H9 (cell line): ENCODE data around the gene SRD5A3. TPM values are rescaled to one million over a fixed set of nuclear protein-coding genes. Genes with fewer than 3 reads are reported as not detected.

Experiments used
- DNase-seq: peaks from one replicate; pipeline ENCODE4 v3.0.0-alpha.2; 2017
- H2AFZ ChIP-seq: one replicate; pipeline ENCODE4 v1.6.1; 2013; ENCODE audit warnings: mild to moderate bottlenecking, low read length, control low read depth, moderate library complexity
- H2AK5ac ChIP-seq: 2 replicates; pipeline ENCODE4 v1.6.1; 2013; ENCODE audit warnings: low read length, control low read depth, mixed read lengths; ENCODE audit not compliant: insufficient read length
- H2BK120ac ChIP-seq: one replicate; pipeline ENCODE4 v1.6.1; 2013; ENCODE audit warnings: low read depth, mild to moderate bottlenecking, low read length, control low read depth, inconsistent platforms; ENCODE audit not compliant: poor library complexity, severe bottlenecking
- H2BK12ac ChIP-seq: 2 replicates; pipeline ENCODE4 v1.6.1; 2013; ENCODE audit warnings: low read length, control low read depth, mixed read lengths, low read depth; ENCODE audit not compliant: insufficient read length
- H2BK15ac ChIP-seq: 2 replicates; pipeline ENCODE4 v1.6.1; 2013; ENCODE audit warnings: low read depth, low read length, control low read depth
- H2BK20ac ChIP-seq: one replicate; pipeline ENCODE4 v1.6.1; 2013; ENCODE audit warnings: low read depth, mild to moderate bottlenecking, low read length, control low read depth, inconsistent platforms; ENCODE audit not compliant: poor library complexity, severe bottlenecking
- H2BK5ac ChIP-seq: 2 replicates; pipeline ENCODE4 v1.6.1; 2013; ENCODE audit warnings: low read length, control low read depth, mixed read lengths; ENCODE audit not compliant: insufficient read length
- H3K14ac ChIP-seq: 2 replicates; pipeline ENCODE4 v1.6.1; 2013; ENCODE audit warnings: low read length, control low read depth; ENCODE audit not compliant: insufficient read depth
- H3K18ac ChIP-seq: 2 replicates; pipeline ENCODE4 v1.6.1; 2013; ENCODE audit warnings: low read depth, mild to moderate bottlenecking, mixed read lengths, low read length, control low read depth; ENCODE audit not compliant: insufficient read length
- H3K23ac ChIP-seq: 2 replicates; pipeline ENCODE4 v1.6.1; 2013; ENCODE audit warnings: low read length, control low read depth, mixed read lengths, low read depth; ENCODE audit not compliant: insufficient read length
- H3K23me2 ChIP-seq: 2 replicates; pipeline ENCODE4 v1.6.1; 2013; ENCODE audit warnings: low read depth, mild to moderate bottlenecking, mixed read lengths, low read length, control low read depth; ENCODE audit not compliant: insufficient read length, poor library complexity, severe bottlenecking
- H3K27ac ChIP-seq: 2 replicates; pipeline ENCODE4 v1.5.1; 2013; ENCODE audit warnings: low read length, control low read depth, mixed read lengths, low read depth; ENCODE audit not compliant: insufficient read length
- H3K27me3 ChIP-seq: 2 replicates; pipeline ENCODE4 v1.6.1; 2013; ENCODE audit warnings: low read length, control low read depth, inconsistent platforms; ENCODE audit not compliant: insufficient read depth
- H3K4ac ChIP-seq: 2 replicates; pipeline ENCODE4 v1.6.1; 2013; ENCODE audit warnings: low read depth, mild to moderate bottlenecking, control low read depth, inconsistent platforms, low read length, moderate library complexity
- H3K4me1 ChIP-seq: 2 replicates; pipeline ENCODE4 v1.6.1; 2013; ENCODE audit warnings: low read length, control low read depth, inconsistent platforms; ENCODE audit not compliant: insufficient read depth
- H3K4me2 ChIP-seq: 2 replicates; pipeline ENCODE4 v1.6.1; 2013; ENCODE audit warnings: low read length, control low read depth, mixed read lengths; ENCODE audit not compliant: insufficient read length, insufficient read depth
- H3K56ac ChIP-seq: 2 replicates; pipeline ENCODE4 v1.6.1; 2013; ENCODE audit warnings: low read depth, mild to moderate bottlenecking, mixed read lengths, low read length, control low read depth; ENCODE audit not compliant: insufficient read length
- H3K79me1 ChIP-seq: 2 replicates; pipeline ENCODE4 v1.6.1; 2013; ENCODE audit warnings: low read depth, mild to moderate bottlenecking, moderate library complexity, low read length, control low read depth, inconsistent platforms; ENCODE audit not compliant: insufficient read depth, poor library complexity, severe bottlenecking
- H3K79me2 ChIP-seq: 2 replicates; pipeline ENCODE4 v1.6.1; 2013; ENCODE audit warnings: low read length, control low read depth, inconsistent platforms; ENCODE audit not compliant: insufficient read depth
- H3K9ac ChIP-seq: 2 replicates; pipeline ENCODE4 v1.6.1; 2013; ENCODE audit warnings: low read length, control low read depth, mixed read lengths; ENCODE audit not compliant: insufficient read length; ENCODE audit errors: extremely low read depth
- H3K9me3 ChIP-seq: one replicate; pipeline ENCODE4 v1.6.1; 2013; ENCODE audit warnings: low read depth, low read length, inconsistent platforms; ENCODE audit not compliant: control insufficient read depth
- H3T11ph ChIP-seq: one replicate; pipeline ENCODE4 v1.6.1; 2013; ENCODE audit warnings: mild to moderate bottlenecking, low read length, control low read depth, inconsistent platforms
- H4K20me1 ChIP-seq: one replicate; pipeline ENCODE4 v1.6.1; 2013; ENCODE audit not compliant: control insufficient read depth, insufficient read length, insufficient read depth
- H4K5ac ChIP-seq: 2 replicates; pipeline ENCODE4 v1.6.1; 2013; ENCODE audit warnings: low read depth, mild to moderate bottlenecking, mixed read lengths, low read length, control low read depth; ENCODE audit not compliant: insufficient read length
- H4K8ac ChIP-seq: replicated peaks from 2 replicates; pipeline ENCODE4 v1.6.1; 2013; ENCODE audit warnings: low read length, control low read depth, mixed read lengths, low read depth; ENCODE audit not compliant: insufficient read length
- H4K91ac ChIP-seq: 2 replicates; pipeline ENCODE4 v1.6.1; 2013; ENCODE audit warnings: low read depth, mild to moderate bottlenecking, moderate library complexity, mixed read lengths, low read length, control low read depth; ENCODE audit not compliant: insufficient read length
- H3K27ac Mint-ChIP-seq, 3 experiments: 2 replicates in 2 of 3; 3 replicates in 1 of 3; pipeline ENCODE4 v1.8.0; 2020 to 2021; ENCODE audit warnings: mixed read lengths in 3 of 3, mild to moderate bottlenecking in 1 of 3, moderate library complexity in 1 of 3
- H3K27me3 Mint-ChIP-seq: 2 replicates; pipeline ENCODE4 v1.8.0; 2021; ENCODE audit warnings: low read depth, mild to moderate bottlenecking, moderate library complexity, mixed read lengths
- H3K36me3 Mint-ChIP-seq, 3 experiments: 2 replicates in 2 of 3; 3 replicates in 1 of 3; pipeline ENCODE4 v1.8.0; 2020 to 2021; ENCODE audit warnings: low read depth in 3 of 3, mixed read lengths in 3 of 3; ENCODE audit not compliant: insufficient read depth in 1 of 3
- H3K4me1 Mint-ChIP-seq, 2 experiments: 2 replicates each; pipeline ENCODE4 v1.8.0; 2020; ENCODE audit warnings: mixed read lengths in 2 of 2
- H3K4me3 Mint-ChIP-seq, 2 experiments: 2 replicates in 1 of 2; 3 replicates in 1 of 2; pipeline ENCODE4 v1.8.0; 2020 to 2021; ENCODE audit warnings: mild to moderate bottlenecking in 2 of 2, mixed read lengths in 2 of 2, moderate library complexity in 1 of 2
- H3K9me3 Mint-ChIP-seq, 2 experiments: 2 replicates in 1 of 2; 3 replicates in 1 of 2; pipeline ENCODE4 v1.8.0; 2020; ENCODE audit warnings: mild to moderate bottlenecking in 2 of 2, mixed read lengths in 2 of 2, moderate library complexity in 1 of 2
- WGBS: extraction: QIAGEN DNeasy Blood & Tissue Kit; methylation state at CpG from one replicate; pipeline ENCODE4 v1.1.7; 2013; ENCODE audit warnings: missing lambda C conversion rate, low lambda C conversion rate, mixed read lengths; ENCODE audit not compliant: insufficient read length; ENCODE audit errors: extremely low coverage; 5-methylcytosine and 5-hydroxymethylcytosine counted together
- total RNA-seq: library from RNA; stranded (reverse); gene quantifications from 2 replicates; pipeline ENCODE4 v1.2.1, GENCODE V29; 2021
- TF ChIP-seq, protein P1 (sequence below): fragments of 200-600 bp; sonication (generic); conservative IDR thresholded peaks from 3 replicates; pipeline ENCODE4 v1.8.0; 2021; ENCODE audit warnings: antibody characterized with exemption, mild to moderate bottlenecking

The SRD5A3 gene
- total RNA-seq, 1 experiment from 2014 or later, result 35.0 TPM

DNA sequence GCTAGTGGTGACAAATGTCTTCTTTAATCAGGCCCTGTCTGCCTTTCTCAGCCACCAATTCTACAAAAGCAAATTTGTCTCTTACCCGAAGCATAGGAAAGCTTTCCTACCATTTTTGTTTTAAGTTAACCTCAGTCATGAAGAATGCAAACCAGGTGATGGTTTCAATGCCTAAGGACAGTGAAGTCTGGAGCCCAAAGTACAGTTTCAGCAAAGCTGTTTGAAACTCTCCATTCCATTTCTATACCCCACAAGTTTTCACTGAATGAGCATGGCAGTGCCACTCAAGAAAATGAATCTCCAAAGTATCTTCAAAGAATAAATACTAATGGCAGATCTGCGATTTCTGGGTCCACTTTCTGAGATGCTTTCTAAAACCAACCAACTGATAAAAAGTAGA is 23.9 kb downstream of the SRD5A3 start:
- no peak overlapping the region for H3K18ac ChIP-seq
- no peak overlapping the region for H3K4ac ChIP-seq
- no peak overlapping the region for H2BK5ac ChIP-seq
- H4K8ac ChIP-seq, result no peak overlapping the region
- H3K27me3 Mint-ChIP-seq, result no peaks in the 10 kb centered on the region
- no peak overlapping the region for H4K5ac ChIP-seq
- H2AFZ ChIP-seq, result no peak overlapping the region
- TF ChIP-seq, protein P1, sequence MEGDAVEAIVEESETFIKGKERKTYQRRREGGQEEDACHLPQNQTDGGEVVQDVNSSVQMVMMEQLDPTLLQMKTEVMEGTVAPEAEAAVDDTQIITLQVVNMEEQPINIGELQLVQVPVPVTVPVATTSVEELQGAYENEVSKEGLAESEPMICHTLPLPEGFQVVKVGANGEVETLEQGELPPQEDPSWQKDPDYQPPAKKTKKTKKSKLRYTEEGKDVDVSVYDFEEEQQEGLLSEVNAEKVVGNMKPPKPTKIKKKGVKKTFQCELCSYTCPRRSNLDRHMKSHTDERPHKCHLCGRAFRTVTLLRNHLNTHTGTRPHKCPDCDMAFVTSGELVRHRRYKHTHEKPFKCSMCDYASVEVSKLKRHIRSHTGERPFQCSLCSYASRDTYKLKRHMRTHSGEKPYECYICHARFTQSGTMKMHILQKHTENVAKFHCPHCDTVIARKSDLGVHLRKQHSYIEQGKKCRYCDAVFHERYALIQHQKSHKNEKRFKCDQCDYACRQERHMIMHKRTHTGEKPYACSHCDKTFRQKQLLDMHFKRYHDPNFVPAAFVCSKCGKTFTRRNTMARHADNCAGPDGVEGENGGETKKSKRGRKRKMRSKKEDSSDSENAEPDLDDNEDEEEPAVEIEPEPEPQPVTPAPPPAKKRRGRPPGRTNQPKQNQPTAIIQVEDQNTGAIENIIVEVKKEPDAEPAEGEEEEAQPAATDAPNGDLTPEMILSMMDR, result no peak
- H4K20me1 ChIP-seq, result no peaks in the 10 kb centered on the region
- peaks cover 22 to 26% of the 10 kb centered on the region in 2 experiments for H3K4me1 Mint-ChIP-seq
- H3K23me2 ChIP-seq, result no peaks in the 10 kb centered on the region
- H3K27ac Mint-ChIP-seq, result 0 out of 7 replicates have a peak overlapping the region, but pooled peaks of 1 of the 3 experiments have one; percentile 2
- H3K27me3 ChIP-seq, result no peaks in the 10 kb centered on the region
- H4K91ac ChIP-seq, result no peak overlapping the region
- no peak overlapping the region for H3K4me3 Mint-ChIP-seq
- no peak overlapping the region for H3K9ac ChIP-seq
- H2BK20ac ChIP-seq, result no peak overlapping the region
- DNase-seq, result no peak
- peaks cover 2 to 24% (median 13%) of the 10 kb centered on the region in 3 experiments; a peak in 5 of 7 replicates for H3K36me3 Mint-ChIP-seq
- H2BK12ac ChIP-seq, result no peak overlapping the region
- no peak overlapping the region for H2AK5ac ChIP-seq
- H3K27ac ChIP-seq, result no peak overlapping the region
- no peak overlapping the region for H3T11ph ChIP-seq
- no peaks in the 10 kb centered on the region for H3K9me3 Mint-ChIP-seq
- no peaks in the 10 kb centered on the region for H3K79me1 ChIP-seq
- peaks cover 11% of the 10 kb centered on the region for H3K4me1 ChIP-seq
- no peaks in the 10 kb centered on the region for H3K79me2 ChIP-seq
- no peak overlapping the region for H3K23ac ChIP-seq
- H3K56ac ChIP-seq, result no peak overlapping the region
- no peak overlapping the region for H2BK120ac ChIP-seq
- H3K9me3 ChIP-seq, result no peaks in the 10 kb centered on the region
- no CpG with 5 or more reads among the region's 2 CpGs for WGBS
- no peak overlapping the region for H3K14ac ChIP-seq
- H3K4me2 ChIP-seq, result no peak overlapping the region
- no peak overlapping the region for H2BK15ac ChIP-seq
